DMS 273 (cell line): Measurements from ENCODE around the gene KSR2.

Source experiments
- DNase-seq: peaks from one replicate; lab custom pipeline; 2025; ENCODE audit not compliant: unreplicated experiment; lab: John Stamatoyannopoulos, UW

The KSR2 gene

GRCh38 chr12:117968151-117968789, 520 bp downstream of the KSR2 start:
- DNase-seq, result no peak

DNA sequence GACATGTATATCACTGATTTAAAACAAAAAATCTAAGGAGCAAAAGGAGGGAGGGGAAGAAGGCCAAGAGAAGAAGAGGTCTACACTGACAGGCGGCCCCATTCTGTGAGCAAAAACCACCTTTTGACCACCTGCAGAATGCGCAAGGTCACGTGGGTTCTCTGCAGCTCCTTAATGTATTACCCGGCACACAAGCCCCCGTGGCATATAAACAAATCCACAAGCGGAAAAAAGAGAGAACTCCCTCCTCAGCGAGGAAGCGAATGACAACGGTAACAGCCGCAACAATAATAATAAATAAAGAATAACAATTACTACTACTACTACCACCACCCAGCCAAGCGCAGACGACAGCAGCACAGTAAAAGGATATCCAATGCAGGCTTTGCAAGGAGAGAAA, 1.3 kb downstream of the KSR2 start:
- no peak for DNase-seq

DNA sequence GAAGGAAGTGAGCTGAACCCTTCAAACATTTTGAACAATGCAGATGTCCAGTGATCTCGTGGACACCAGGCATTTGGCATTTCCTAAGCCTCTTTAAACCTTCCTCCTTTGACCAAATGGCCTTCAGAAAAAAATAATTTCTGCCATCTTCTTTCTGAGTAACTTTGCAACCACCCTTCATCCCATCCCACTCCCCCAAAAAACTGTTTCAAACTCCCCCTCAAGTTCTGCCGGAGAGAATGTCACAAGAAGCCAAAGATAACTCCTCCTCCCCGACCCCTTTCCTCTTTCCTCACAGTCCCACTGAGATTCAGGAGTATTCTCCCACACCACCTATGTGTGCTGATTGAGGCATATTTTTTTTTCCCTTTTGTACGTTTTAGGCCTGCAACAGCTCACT, 1.7 kb downstream of the KSR2 start:
- DNase-seq, result no peak

- no peak for DNase-seq
Measured at GRCh38 chr12:117966511-117966910, 2.3 kb downstream of the KSR2 start.

DNA sequence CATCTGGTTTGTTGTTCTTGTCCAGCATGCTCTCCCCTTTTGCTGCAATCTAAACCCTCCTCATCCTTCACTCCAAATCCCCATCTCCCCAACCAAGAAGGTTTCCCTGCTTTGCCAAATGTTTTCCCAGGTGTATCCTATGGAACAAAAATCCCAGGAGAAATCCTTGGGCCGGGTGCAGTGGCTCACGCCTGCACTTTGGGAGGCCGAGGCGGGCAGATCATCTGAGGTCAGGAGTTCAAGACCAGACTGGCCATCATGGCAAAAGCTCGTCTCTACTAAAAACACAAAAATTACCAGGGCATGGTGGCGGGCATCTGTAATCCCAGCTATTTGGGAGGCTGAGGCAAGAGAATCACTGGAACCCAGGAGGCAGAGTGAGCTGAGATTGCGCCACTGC, 5.0 kb downstream of the KSR2 start:
- DNase-seq, result no peak

DNA sequence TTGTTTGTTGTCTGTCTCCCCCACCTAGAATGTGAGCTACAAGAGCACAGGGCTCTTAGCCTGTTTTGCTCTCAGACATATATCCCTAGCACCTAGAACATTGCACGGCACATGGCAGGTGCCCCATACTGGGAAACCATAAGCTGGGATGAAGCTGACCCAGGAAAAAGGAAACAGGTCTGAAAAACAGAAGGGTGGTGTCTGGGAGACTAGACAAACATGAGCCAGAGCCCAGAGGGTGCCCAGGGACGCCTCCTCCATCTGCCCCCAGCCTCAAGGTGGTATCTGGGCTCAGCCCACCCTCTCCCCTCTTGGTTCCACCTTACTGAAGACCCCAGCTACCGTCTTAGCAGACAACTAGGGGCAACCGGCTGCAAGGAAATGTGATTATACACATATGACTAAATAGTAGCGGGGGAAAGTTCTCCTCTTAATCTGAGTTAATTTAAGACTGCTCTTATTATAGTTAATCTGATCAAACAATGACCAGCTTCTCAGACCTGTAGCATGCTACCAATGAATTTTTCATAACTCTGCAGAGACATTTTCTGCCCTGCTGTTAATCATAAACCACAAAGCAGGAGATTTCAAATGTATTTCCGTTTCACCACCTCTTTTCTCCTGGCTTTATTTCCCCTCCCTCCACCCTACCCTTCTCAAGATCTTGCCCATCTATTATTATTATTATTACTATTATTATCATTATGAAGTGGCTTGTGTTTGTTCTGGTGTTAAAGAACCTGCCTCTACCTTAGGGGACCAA, 31.9 kb downstream of the KSR2 start:
- no peak for DNase-seq

- DNase-seq, result no peak
Measured at GRCh38 chr12:117933545-117933944, 35.2 kb downstream of the KSR2 start.

- no peak for DNase-seq
Measured at GRCh38 chr12:117926391-117926899, 42.3 kb downstream of the KSR2 start.

GRCh38 chr12:117921929-117922777, 46.6 kb downstream of the KSR2 start:
- no peak for DNase-seq

DNA sequence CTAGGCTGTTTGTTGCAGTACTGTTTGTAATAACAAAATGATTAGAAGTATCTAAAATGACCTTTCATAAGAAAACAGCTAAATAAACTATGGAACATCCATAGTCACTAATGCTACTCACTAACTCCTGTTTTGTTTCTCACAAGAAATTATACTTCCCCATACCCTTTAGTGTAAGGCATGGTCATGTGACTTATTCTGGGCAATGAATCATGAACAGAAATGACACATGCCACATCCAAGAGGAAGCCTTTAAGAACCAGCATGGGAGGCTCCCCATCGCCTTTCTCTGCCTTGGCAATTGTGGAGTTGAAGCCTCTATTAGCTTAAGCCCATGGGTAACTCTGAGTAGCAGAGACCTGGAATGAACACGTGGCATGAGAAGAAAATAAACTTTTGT, 49.3 kb downstream of the KSR2 start:
- DNase-seq, result no peak

DNA sequence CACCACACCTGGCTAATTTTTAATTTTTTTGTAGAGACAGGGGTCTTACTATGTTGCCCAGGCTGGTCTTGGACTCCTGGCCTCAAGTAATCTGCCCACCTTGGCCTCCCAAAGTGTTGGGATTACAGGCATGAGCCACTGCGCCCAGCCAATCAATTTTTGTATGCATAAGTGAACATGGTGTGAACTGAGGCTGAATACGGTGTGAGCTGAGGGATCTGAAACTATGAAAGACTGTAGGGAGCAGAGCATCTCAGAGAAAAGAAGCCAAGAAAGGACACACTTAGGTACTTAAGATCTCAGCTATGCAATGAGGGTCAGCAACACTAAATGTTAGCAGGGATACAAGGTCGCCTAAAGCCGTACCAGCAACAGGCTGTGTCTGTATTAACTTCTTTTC, 54.1 kb downstream of the KSR2 start:
- no peak for DNase-seq

DNA sequence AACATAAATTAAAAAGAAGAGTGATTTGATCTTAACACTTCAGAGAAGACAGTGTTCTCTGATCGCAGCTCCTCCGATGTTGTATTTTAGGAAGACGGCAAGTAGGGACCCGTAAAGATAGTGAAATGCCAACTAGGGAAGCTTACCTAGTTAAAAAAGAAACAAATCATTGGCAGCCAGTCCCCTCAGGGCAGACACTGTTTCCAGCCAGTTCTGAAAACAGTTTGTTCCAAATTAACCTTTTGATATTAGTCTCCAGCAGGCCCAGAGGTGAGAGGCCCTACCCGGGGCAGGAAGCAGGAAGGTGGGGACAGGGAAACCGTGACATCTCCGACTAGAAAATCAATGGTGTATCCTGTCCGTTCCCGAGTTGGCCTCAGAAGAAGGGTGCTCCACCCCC, 56.0 kb downstream of the KSR2 start:
- DNase-seq, result no peak

DNA sequence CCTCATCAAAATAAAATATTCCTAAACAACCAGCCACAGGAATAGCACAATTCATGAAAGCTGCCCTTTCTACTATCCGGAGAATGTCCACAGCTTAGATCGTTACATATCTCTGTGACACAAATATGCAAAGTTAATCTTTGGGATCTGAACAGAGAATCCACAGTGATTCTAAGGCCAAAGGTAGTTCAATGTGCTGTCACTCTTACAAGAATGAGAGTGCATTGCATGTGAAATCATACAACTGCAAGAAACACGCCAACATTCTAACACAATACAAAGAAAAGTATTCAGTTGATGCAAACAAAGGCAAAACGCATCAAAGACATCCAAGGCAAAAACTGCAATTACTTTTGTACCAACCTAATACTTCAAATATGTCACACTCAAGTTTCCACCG, 60.4 kb downstream of the KSR2 start:
- no peak for DNase-seq

GRCh38 chr12:117907108-117907689, 61.6 kb downstream of the KSR2 start:
- no peak for DNase-seq

- no peak for DNase-seq
Measured at GRCh38 chr12:117904051-117904450, 64.7 kb downstream of the KSR2 start.

DNA sequence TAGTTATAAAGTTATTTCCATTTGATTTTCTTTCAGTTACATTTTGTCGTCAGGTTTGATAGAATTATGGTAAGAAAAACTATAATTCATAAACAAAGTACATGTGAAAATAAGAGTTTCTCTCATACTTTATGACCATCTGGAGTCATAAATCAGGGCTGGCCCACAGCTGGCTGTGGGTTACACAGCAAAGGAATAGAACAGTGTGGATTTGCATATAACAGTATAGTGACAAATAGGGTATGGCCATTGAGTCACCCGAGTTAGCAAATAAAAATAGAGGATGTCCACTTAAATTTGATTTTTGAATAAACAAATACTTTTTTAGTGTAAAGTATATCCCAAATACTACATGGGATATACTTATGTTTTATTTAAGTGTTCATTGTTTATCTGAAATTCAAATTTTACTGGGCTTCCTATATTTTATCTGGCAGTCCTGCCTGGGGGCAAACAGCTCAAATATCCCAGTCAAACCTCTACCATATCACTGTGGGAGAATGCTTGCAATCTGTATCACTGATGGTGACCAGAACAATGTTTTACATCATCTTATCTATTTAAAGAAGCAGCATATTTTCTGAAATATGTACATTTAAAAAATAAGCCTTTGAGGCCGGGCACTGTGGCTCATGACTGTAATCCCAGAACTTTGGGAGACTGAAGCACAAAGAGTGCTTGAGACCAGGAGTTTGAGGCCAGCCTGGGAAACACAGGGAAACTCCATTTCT, 65.5 kb downstream of the KSR2 start:
- no peak for DNase-seq

DNA sequence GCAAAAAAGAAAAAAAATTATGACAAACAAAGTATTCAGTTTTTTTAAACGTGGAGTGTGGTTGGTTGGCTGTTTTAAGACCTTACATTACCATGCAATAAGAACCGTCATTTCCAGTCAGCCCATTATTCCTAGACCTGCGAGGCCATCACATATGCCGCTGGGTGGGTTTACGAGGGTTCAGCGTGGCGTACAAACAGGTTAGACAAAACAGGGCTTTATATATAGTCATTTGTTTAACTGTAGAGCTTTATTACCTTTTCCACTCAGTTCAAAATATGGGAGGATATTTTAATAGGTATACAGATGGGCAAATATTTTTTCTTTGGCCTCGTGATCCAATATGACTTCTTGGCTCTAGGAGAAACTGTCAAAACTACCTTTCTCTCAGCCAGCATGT, 67.2 kb downstream of the KSR2 start:
- DNase-seq, result no peak

DNA sequence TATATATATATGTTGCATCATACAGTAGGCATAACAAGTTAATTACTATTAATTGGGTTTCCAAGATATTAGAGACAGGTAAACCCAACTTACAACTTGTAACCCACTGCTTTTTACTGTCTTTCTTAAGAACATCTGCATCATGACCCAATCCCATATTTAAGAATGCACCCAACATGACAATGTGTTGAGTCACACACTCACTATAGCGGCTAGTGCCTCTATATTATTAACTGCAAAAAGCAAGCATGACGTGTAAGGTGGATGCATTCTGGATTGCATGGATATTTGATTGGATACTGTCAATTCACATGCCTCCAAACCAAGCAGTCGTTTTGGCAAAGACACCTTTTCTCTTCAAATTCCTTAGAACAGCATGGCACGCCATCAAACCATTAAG, 68.2 kb downstream of the KSR2 start:
- DNase-seq, result no peak

DNA sequence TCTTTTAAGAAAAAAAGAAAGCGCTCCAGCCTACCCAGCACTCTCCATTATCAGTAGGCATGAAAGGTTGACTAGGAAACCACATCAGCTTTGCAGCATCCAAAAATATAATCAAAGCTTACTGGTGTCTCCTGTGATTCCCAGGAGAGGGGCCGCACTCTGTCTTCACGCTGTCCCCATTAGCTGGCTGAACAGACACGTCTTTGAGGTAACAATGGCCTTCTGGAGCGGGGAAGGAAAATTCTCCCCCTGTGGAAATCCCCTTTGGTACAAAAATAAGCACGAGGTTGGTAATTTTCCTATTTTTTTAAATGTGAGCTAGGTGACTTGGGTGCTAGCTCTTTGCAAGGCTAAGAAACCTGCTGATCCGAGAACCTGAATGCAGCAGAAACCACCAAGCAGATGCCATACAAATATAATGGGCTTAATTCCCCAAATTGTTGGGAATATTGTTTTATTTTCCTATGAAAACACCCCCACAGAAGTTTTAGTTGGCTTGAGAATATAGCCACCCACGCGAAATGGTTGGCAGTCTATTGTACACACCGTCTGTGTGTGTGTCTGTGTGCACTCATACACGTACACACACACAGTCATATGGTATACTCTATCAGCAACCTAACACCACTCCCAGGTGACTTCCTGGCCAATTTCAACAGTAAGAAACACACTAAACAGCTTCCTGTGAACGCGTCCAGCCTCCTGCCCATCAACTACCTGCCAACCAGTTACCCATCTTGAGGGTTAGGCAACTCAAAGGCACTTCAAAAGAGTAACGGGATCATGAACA, 71.2 kb downstream of the KSR2 start:
- DNase-seq, result no peak

DNA sequence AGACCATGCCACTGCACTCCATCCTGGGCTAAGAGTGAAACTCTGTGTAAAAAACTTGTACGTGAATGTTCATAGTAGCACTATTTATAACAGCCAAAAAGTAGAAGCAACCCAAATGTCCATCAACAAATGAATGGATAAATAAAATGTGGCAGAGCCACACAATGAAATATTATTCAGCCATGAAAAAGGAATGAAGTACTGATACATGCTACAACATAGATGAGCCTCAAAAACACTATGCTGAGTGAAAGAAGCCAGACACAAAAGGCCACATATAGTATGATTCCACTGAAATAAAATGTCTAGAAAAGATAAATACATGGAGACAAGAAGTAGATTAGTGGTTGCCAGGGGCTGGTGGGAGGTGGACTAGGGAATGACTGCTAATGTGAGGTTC, 72.8 kb downstream of the KSR2 start:
- DNase-seq, result no peak
